GM23338 (cell line): ENCODE results near the gene STK11IP. TPM values are rescaled to one million over a fixed set of nuclear protein-coding genes. Genes with fewer than 3 reads are reported as not detected.

ENCODE experiments used
- ATAC-seq: fragments of 200-7000 bp; cut with Tn5 transposase; 3 replicates; pipeline ENCODE4 v1.9.1; 2020
- DNase-seq: peaks from one replicate; pipeline ENCODE4 v3.0.0-alpha.2; 2015; ENCODE audit warnings: low spot score
- H2AFZ ChIP-seq: fragments of 200-600 bp; sonication (generic); 2 replicates; pipeline ENCODE4 v1.8.0; 2016; ENCODE audit warnings: antibody characterized with exemption, mild to moderate bottlenecking, moderate library complexity
- H3F3A ChIP-seq: fragments of 200-600 bp; sonication (generic); replicated peaks from 2 replicates; pipeline ENCODE4 v1.8.0; 2017; ENCODE audit warnings: antibody characterized with exemption, mixed run types, low read depth
- H3K27ac ChIP-seq: fragments of 200-600 bp; sonication (generic); 2 replicates; pipeline ENCODE4 v1.6.1; 2016; ENCODE audit warnings: low read depth
- H3K27me3 ChIP-seq: fragments of 200-600 bp; sonication (generic); 2 replicates; pipeline ENCODE4 v1.8.0; 2016; ENCODE audit warnings: mild to moderate bottlenecking, mixed run types, moderate library complexity; ENCODE audit not compliant: insufficient read depth
- H3K36me3 ChIP-seq: fragments of 200-600 bp; sonication (generic); 2 replicates; pipeline ENCODE4 v1.8.0; 2016; ENCODE audit warnings: mild to moderate bottlenecking; ENCODE audit not compliant: insufficient read depth
- H3K4me1 ChIP-seq: fragments of 200-600 bp; sonication (generic); 2 replicates; pipeline ENCODE4 v1.8.0; 2016; ENCODE audit warnings: mild to moderate bottlenecking, moderate library complexity; ENCODE audit not compliant: insufficient read depth
- H3K4me2 ChIP-seq: fragments of 200-600 bp; sonication (generic); 2 replicates; pipeline ENCODE4 v1.7.1; 2017; ENCODE audit warnings: mixed run types
- H3K4me3 ChIP-seq: fragments of 200-600 bp; sonication (generic); 2 replicates; pipeline ENCODE4 v1.6.1; 2016; ENCODE audit warnings: mixed run types
- H3K79me2 ChIP-seq: fragments of 200-600 bp; sonication (generic); replicated peaks from 2 replicates; pipeline ENCODE4 v1.8.0; 2017; ENCODE audit warnings: mild to moderate bottlenecking; ENCODE audit not compliant: insufficient read depth
- H3K9me2 ChIP-seq: fragments of 200-600 bp; sonication (generic); 2 replicates; pipeline ENCODE4 v1.8.0; 2017; ENCODE audit not compliant: insufficient read depth
- H4K20me1 ChIP-seq: fragments of 200-600 bp; sonication (generic); replicated peaks from 2 replicates; pipeline ENCODE4 v1.8.0; 2017; ENCODE audit warnings: mild to moderate bottlenecking; ENCODE audit not compliant: insufficient read depth
- H3K27ac Mint-ChIP-seq: 2 replicates; pipeline ENCODE4 v1.8.0; 2020; ENCODE audit warnings: inconsistent platforms, mild to moderate bottlenecking, moderate library complexity, mixed read lengths
- H3K27me3 Mint-ChIP-seq: 3 replicates; pipeline ENCODE4 v1.8.0; 2022; ENCODE audit warnings: low read depth, mild to moderate bottlenecking, moderate library complexity, mixed read lengths, inconsistent platforms; ENCODE audit not compliant: insufficient read depth, poor library complexity
- H3K36me3 Mint-ChIP-seq: 3 replicates; pipeline ENCODE4 v1.8.0; 2021; ENCODE audit warnings: low read depth, mild to moderate bottlenecking, inconsistent platforms, moderate library complexity, mixed read lengths
- H3K4me1 Mint-ChIP-seq: 3 replicates; pipeline ENCODE4 v1.8.0; 2020; ENCODE audit warnings: mild to moderate bottlenecking, inconsistent platforms, mixed read lengths
- H3K4me3 Mint-ChIP-seq: 3 replicates; pipeline ENCODE4 v1.8.0; 2021; ENCODE audit warnings: moderate library complexity, mild to moderate bottlenecking, inconsistent platforms, mixed read lengths
- H3K9me3 Mint-ChIP-seq: 3 replicates; pipeline ENCODE4 v1.8.0; 2020; ENCODE audit warnings: moderate library complexity, mild to moderate bottlenecking, inconsistent platforms, mixed read lengths
- CREB1 ChIP-seq: fragments of 250-450 bp; sonication (Bioruptor Pico); IDR thresholded peaks from 2 replicates; pipeline ENCODE4 v1.5.0; 2020; ENCODE audit warnings: low read depth, mild to moderate bottlenecking, moderate library complexity
- CTCF ChIP-seq, 2 experiments: fragments of 200-600 bp in 1 of 2; sonication (generic) in 1 of 2; conservative IDR thresholded peaks; 2 replicates each; pipeline versions ENCODE4 v1.5.1 to v1.6.1; 2016 to 2017; ENCODE audit warnings: antibody characterized with exemption in 2 of 2, low read depth in 2 of 2, mild to moderate bottlenecking in 2 of 2, moderate library complexity in 1 of 2
- ETS1 ChIP-seq: IDR thresholded peaks from 2 replicates; pipeline ENCODE4 v1.6.1; 2016; ENCODE audit warnings: antibody characterized with exemption
- EZH2 ChIP-seq: fragments of 200-600 bp; sonication (generic); IDR thresholded peaks from one replicate; pipeline ENCODE4 v1.8.0; 2017; ENCODE audit warnings: antibody characterized with exemption, mild to moderate bottlenecking, low read depth; ENCODE audit not compliant: unreplicated experiment
- EZH2phosphoT487 ChIP-seq: fragments of 200-600 bp; sonication (generic); IDR thresholded peaks from one replicate; pipeline ENCODE4 v1.8.1; 2018; ENCODE audit warnings: antibody characterized with exemption; ENCODE audit not compliant: unreplicated experiment
- JUNB ChIP-seq: IDR thresholded peaks from one replicate; pipeline ENCODE4 v1.6.1; 2016; ENCODE audit warnings: antibody characterized with exemption; ENCODE audit not compliant: unreplicated experiment
- NANOG ChIP-seq: IDR thresholded peaks from 2 replicates; pipeline ENCODE4 v1.6.1; 2016; ENCODE audit warnings: antibody characterized with exemption, borderline replicate concordance
- POLR2AphosphoS5 ChIP-seq: IDR thresholded peaks from 2 replicates; pipeline ENCODE4 v1.6.1; 2016; ENCODE audit warnings: antibody characterized with exemption, low read depth
- REST ChIP-seq: IDR thresholded peaks from one replicate; pipeline ENCODE4 v1.6.1; 2018; ENCODE audit warnings: antibody characterized with exemption; ENCODE audit not compliant: unreplicated experiment
- STAT1 ChIP-seq: IDR thresholded peaks from one replicate; pipeline ENCODE4 v1.6.1; 2016; ENCODE audit warnings: antibody characterized with exemption; ENCODE audit not compliant: unreplicated experiment
- ZNF114 ChIP-seq: fragments of 250-450 bp; sonication (Bioruptor Pico); IDR thresholded peaks from 2 replicates; pipeline ENCODE4 v1.5.0; 2020; ENCODE audit warnings: mild to moderate bottlenecking, moderate library complexity
- ZNF331 ChIP-seq: fragments of 250-450 bp; sonication (Bioruptor Pico); IDR thresholded peaks from 2 replicates; pipeline ENCODE4 v1.5.0; 2020; ENCODE audit warnings: low read depth, mild to moderate bottlenecking, moderate library complexity
- ZNF462 ChIP-seq: fragments of 250-450 bp; sonication (Bioruptor Pico); IDR thresholded peaks from 2 replicates; pipeline ENCODE4 v1.5.0; 2020; ENCODE audit warnings: mild to moderate bottlenecking, moderate library complexity
- polyA plus RNA-seq: library from polyadenylated mRNA; unstranded; fragments of >200 nt; fragmentation: Nextera tagmentation; extraction: Ambion mirVana; gene quantifications from 2 replicates; pipeline ENCODE4 v1.2.1, GENCODE V29; 2016
- total RNA-seq: library from RNA; depleted of rRNA; stranded (reverse); fragments of >200 nt; shearing (Covaris generic); gene quantifications from 2 replicates; pipeline ENCODE4 v1.2.3, GENCODE V29; 2014

Gene STK11IP
- total and polyA plus RNA-seq, 2 experiments from 2014 or later: 16.6 to 28.1 TPM

- Mint-ChIP-seq H3K27ac (no peak overlapping the region), H3K27me3 (peaks cover 15% of the 10 kb centered on the region), H3K4me3 (no peak overlapping the region), H3K9me3 (no peaks in the 10 kb centered on the region), H3K36me3 (peaks cover 28% of the 10 kb centered on the region; the same call in 2 of the 3 replicates), H3K4me1 (peaks cover 5% of the 10 kb centered on the region; the same call in 2 of the 3 replicates)
- Histone ChIP-seq H4K20me1 (no peaks in the 10 kb centered on the region), H3K4me2 (no peak overlapping the region), H3F3A (0 out of 2 replicates have a peak, but pooled peaks cover 3% of the 10 kb centered on the region), H3K4me1 (no peaks in the 10 kb centered on the region), H3K4me3 (no peak overlapping the region), H3K9me2 (no peaks in the 10 kb centered on the region), H3K27me3 (no peaks in the 10 kb centered on the region), H3K27ac (no peak overlapping the region), H3K36me3 (no peaks in the 10 kb centered on the region), H3K79me2 (no peaks in the 10 kb centered on the region), H2AFZ (no peak overlapping the region)
- ATAC-seq (no peak), DNase-seq (no peak)
- TF ChIP-seq POLR2AphosphoS5 (no peak), EZH2phosphoT487 (no peak), EZH2 (no peak), ETS1 (no peak), ZNF462 (no peak), ZNF331 (CRISPR knock-in tag) (no peak), STAT1 (no peak), CTCF (conservative IDR thresholded peaks at IDR 0.05; ENCODE audit: low read depth in 2 of 2) (no peak), CREB1 (CRISPR knock-in tag) (no peak), JUNB (no peak), REST (no peak), ZNF114 (no peak), NANOG (no peak)
Observed at GRCh38 chr2:219611306-219611705, 13.6 kb downstream of the STK11IP start.
